A549 (cell line): ENCODE measurements around the gene KAT6B. TPM values are rescaled to one million over a fixed set of nuclear protein-coding genes. Genes with fewer than 3 reads are reported as not detected.

ENCODE experiments used
- ATAC-seq, 2 experiments: fragments of 200-7000 bp in 1 of 2; fragments of >200 bp in 1 of 2; cut with Nextera tagmentation in 1 of 2; cut with Tn5 transposase in 1 of 2; 3 replicates each; pipeline versions ENCODE4 v1.8.0 to v1.9.1; 2018 to 2020; ENCODE audit warnings: mild to moderate bottlenecking in 1 of 2, moderate library complexity in 1 of 2
- CTCF ChIA-PET: fragments of 300-600 bp; sonication (Branson Sonifier 250); formaldehyde crosslinking; extraction: SDS; loops from one replicate; lab custom pipeline; 2021; ENCODE audit warnings: antibody characterized with exemption, inconsistent platforms; lab: Yijun Ruan, JAX
- POLR2A ChIA-PET: fragments of 350-600 bp; formaldehyde crosslinking; extraction: SDS; loops from one replicate; lab custom pipeline; 2021; ENCODE audit warnings: antibody characterized with exemption, inconsistent platforms; lab: Yijun Ruan, JAX
- DNase-seq, 2 experiments: peaks; one replicate each; pipeline versions ENCODE4 v3.0.0 to v3.0.0-alpha.2; 2011 to 2016; ENCODE audit warnings: low read depth in 1 of 2, low spot score in 1 of 2
- FAIRE-seq: peaks from 2 replicates; lab custom pipeline; 2011; peaks lifted over from hg19 to GRCh38; lab: Jason Lieb, UNC
- H3K27ac ChIP-seq, 2 experiments: fragments of >200 bp; sonication (Bioruptor Twin); formaldehyde crosslinking; 3 replicates each; pipeline ENCODE4 v1.5.1; 2016 to 2017
- H3K4me1 ChIP-seq: fragments of >200 bp; sonication (Bioruptor Twin); formaldehyde crosslinking; 3 replicates; pipeline ENCODE4 v1.6.1; 2016
- H3K4me2 ChIP-seq: fragments of >200 bp; sonication (Bioruptor Twin); formaldehyde crosslinking; 3 replicates; pipeline ENCODE4 v1.6.1; 2016
- H3K4me3 ChIP-seq: fragments of >200 bp; sonication (Bioruptor Twin); formaldehyde crosslinking; 3 replicates; pipeline ENCODE4 v1.5.1; 2016
- H3K9me3 ChIP-seq: fragments of >200 bp; sonication (Bioruptor Twin); formaldehyde crosslinking; 3 replicates; pipeline ENCODE4 v1.6.1; 2016
- ATOH8 ChIP-seq: fragments of 250-450 bp; sonication (Bioruptor Pico); IDR thresholded peaks from 2 replicates; pipeline ENCODE4 v1.5.0; 2020; ENCODE audit warnings: low read depth, mild to moderate bottlenecking, moderate library complexity
- CBX8 ChIP-seq: fragments of 200-600 bp; sonication (generic); IDR thresholded peaks from 2 replicates; pipeline ENCODE4 v1.6.1; 2016
- CHD2 ChIP-seq: fragments of 150-350 bp; IDR thresholded peaks from 2 replicates; pipeline ENCODE4 v1.6.1; 2014; ENCODE audit warnings: low read length; ENCODE audit not compliant: partially characterized antibody
- EHF ChIP-seq: fragments of 250-450 bp; sonication (Bioruptor Pico); IDR thresholded peaks from 2 replicates; pipeline ENCODE4 v1.5.0; 2020; ENCODE audit warnings: mild to moderate bottlenecking
- EHMT2 ChIP-seq: fragments of 200-600 bp; sonication (generic); IDR thresholded peaks from 2 replicates; pipeline ENCODE4 v1.6.1; 2016; ENCODE audit warnings: antibody characterized with exemption, low read depth, mild to moderate bottlenecking, moderate library complexity
- ELK1 ChIP-seq: fragments of 150-350 bp; IDR thresholded peaks from 2 replicates; pipeline ENCODE4 v1.6.1; 2014; ENCODE audit warnings: low read depth, mild to moderate bottlenecking, low read length
- HES2 ChIP-seq: fragments of >200 bp; sonication (Bioruptor Twin); formaldehyde crosslinking; IDR thresholded peaks from 2 replicates; pipeline ENCODE4 v1.6.1; 2016
- HOXA7 ChIP-seq: fragments of 250-450 bp; sonication (Bioruptor Pico); IDR thresholded peaks from 2 replicates; pipeline ENCODE4 v1.5.0; 2020; ENCODE audit warnings: mild to moderate bottlenecking, moderate library complexity
- HOXB13 ChIP-seq: fragments of 250-450 bp; sonication (Bioruptor Pico); IDR thresholded peaks from 2 replicates; pipeline ENCODE4 v1.5.0; 2020; ENCODE audit warnings: low read depth, mild to moderate bottlenecking, moderate library complexity
- JUNB ChIP-seq: fragments of >200 bp; sonication (Bioruptor Twin); formaldehyde crosslinking; IDR thresholded peaks from 2 replicates; pipeline ENCODE4 v1.6.1; 2016
- MAFK ChIP-seq: fragments of 450-650 bp; IDR thresholded peaks from 2 replicates; pipeline ENCODE4 v1.6.1; 2014; ENCODE audit not compliant: partially characterized antibody
- REST ChIP-seq: fragments of 200-600 bp; sonication (generic); IDR thresholded peaks from 2 replicates; pipeline ENCODE4 v1.6.1; 2016; ENCODE audit warnings: antibody characterized with exemption, mild to moderate bottlenecking, moderate library complexity
- SMC3 ChIP-seq: fragments of >200 bp; sonication (Bioruptor Twin); formaldehyde crosslinking; IDR thresholded peaks from 3 replicates; pipeline ENCODE4 v1.6.1; 2018; ENCODE audit warnings: inconsistent platforms
- TFCP2L1 ChIP-seq: fragments of 250-450 bp; sonication (Bioruptor Pico); IDR thresholded peaks from 2 replicates; pipeline ENCODE4 v1.5.0; 2021; ENCODE audit warnings: mild to moderate bottlenecking
- ZC3H11A ChIP-seq: fragments of 450-650 bp; IDR thresholded peaks from 2 replicates; pipeline ENCODE4 v1.6.1; 2014; ENCODE audit warnings: antibody characterized with exemption, mild to moderate bottlenecking
- WGBS: methylation state at CpG from one replicate; pipeline ENCODE4 v1.1.6; 2017; ENCODE audit errors: missing lambda C conversion rate; 5-methylcytosine and 5-hydroxymethylcytosine counted together
- polyA plus RNA-seq, 4 experiments: library from polyadenylated mRNA; depleted of rRNA in 3 of 4; stranded (reverse); fragments of >200 nt; fragmentation: RNase III in 1 of 4; extraction: RNeasy Plus Mini Kit Qiagen cat#74134 plus additional on column Dnase treatment in 1 of 4; gene quantifications; 2 replicates in 3 of 4; 3 replicates in 1 of 4; pipeline ENCODE4 v1.2.3, GENCODE V29; 2011 to 2017

Gene KAT6B
- polyA plus RNA-seq, 2 of the 4 experiments (the other 2 are of a cell fraction), result 5.6 to 5.7 TPM

GRCh38 chr10:74825371-74826141, 844 bp upstream of the KAT6B start (continued):
- TF ChIP-seq CHD2 (no peak), JUNB (no peak), SMC3 (peak; percentile 34; the same call in 2 of the 3 replicates), MAFK (no peak), HOXA7 (CRISPR knock-in tag) (no peak), CBX8 (no peak), TFCP2L1 (CRISPR knock-in tag) (no peak), ELK1 (no peak), ATOH8 (CRISPR knock-in tag) (no peak), EHMT2 (no peak), ZC3H11A (no peak), HES2 (no peak)

- CTCF ChIA-PET, result interaction anchor here (0.6 to 1.2 kb wide), 2 partner anchors 377 to 409 kb away, joined by 3 read pairs; partner anchors contain the start of gene COMTD1
- ATAC-seq, result peak; percentile 0 to 2; a peak in 2 of 6 replicates
- DNase-seq, result no peak
- peak overlapping the region; percentile 55 for H3K4me3 ChIP-seq
- H3K9me3 ChIP-seq, result no peaks in the 10 kb centered on the region
- no peak for TF ChIP-seq EHF (CRISPR knock-in tag)
- H3K27ac ChIP-seq, result peak overlapping the region; percentile 67 to 99
- POLR2A ChIA-PET, result interaction anchor here (1.1 kb wide), 1 partner anchor 52 kb away, joined by 3 read pairs; no protein-coding TSS in a partner anchor
- H3K4me2 ChIP-seq, result peak overlapping the region; percentile 80
- 2% methylated on average over 11 of the region's 17 CpGs for WGBS
- no peak for FAIRE-seq
- H3K4me1 ChIP-seq, result peaks cover 20% of the 10 kb centered on the region
These were observed 643 bp downstream of the KAT6B start for GRCh38 chr10:74827045-74827441.

- TF ChIP-seq CBX8 (no peak), TFCP2L1 (CRISPR knock-in tag) (no peak), REST (no peak)
- 73% methylated on average over 7 of the region's 7 CpGs for WGBS
- no peak for ATAC-seq
- no peaks in the 10 kb centered on the region for H3K9me3 ChIP-seq
- peak overlapping the region; percentile 80 for H3K4me2 ChIP-seq
- DNase-seq, result no peak
- POLR2A ChIA-PET, result no interaction called here
- H3K4me1 ChIP-seq, result peaks cover 14% of the 10 kb centered on the region
- CTCF ChIA-PET, result interaction anchor here (1.2 kb wide), 1 partner anchor 408 kb away, joined by 3 read pairs; the partner anchor contains the start of gene COMTD1
- peak overlapping the region in 1 of 2 experiments; percentile 99; a peak in 3 of 6 replicates for H3K27ac ChIP-seq
- no peak for FAIRE-seq
- peak overlapping the region; percentile 55 for H3K4me3 ChIP-seq
These were observed 1.3 kb downstream of the KAT6B start for GRCh38 chr10:74827694-74828093.

GRCh38 chr10:74828946-74829345, 2.5 kb downstream of the KAT6B start:
- Histone ChIP-seq H3K4me3 (no peak overlapping the region), H3K9me3 (no peaks in the 10 kb centered on the region)
- CTCF ChIA-PET, result no interaction called here
- 91% methylated on average over 4 of the region's 4 CpGs for WGBS
- FAIRE-seq (no peak), DNase-seq (no peak)
- TF ChIP-seq HOXB13 (CRISPR knock-in tag), result no peak
- TF ChIP-seq, all 56 proteins: peak for 0
- H3K4me1 ChIP-seq, result peaks cover 14% of the 10 kb centered on the region
- ATAC-seq, result no peak
- H3K27ac ChIP-seq, result no peak overlapping the region
- POLR2A ChIA-PET, result no interaction called here
- H3K4me2 ChIP-seq, result no peak overlapping the region
